Sigmoid colon (tissue), 7 donors: ENCODE measurements around the gene SLC25A10. TPM values are rescaled to one million over a fixed set of nuclear protein-coding genes. Genes with fewer than 3 reads are reported as not detected.
"Not testable (repeated sequence)": the region's sequence is repeated elsewhere in the genome, so short reads cannot be mapped to it uniquely, and the experiment has no call there.

Experiments used
- DNase-seq: peaks from one replicate; pipeline ENCODE4 v3.0.0-alpha.2; 2019
- H3K27ac ChIP-seq, 4 donors: fragments of 200-600 bp; sonication (generic); one replicate each; pipeline ENCODE4 v1.5.1; 2016 to 2019; ENCODE audit warnings: mild to moderate bottlenecking in 1 of 4
- H3K27me3 ChIP-seq, 3 donors: fragments of 200-600 bp; sonication (generic); one replicate each; pipeline ENCODE4 v1.5.1; 2019; ENCODE audit warnings: mild to moderate bottlenecking in 1 of 3
- H3K36me3 ChIP-seq, 4 donors: fragments of 200-600 bp; sonication (generic); one replicate each; pipeline ENCODE4 v1.5.1; 2016 to 2019
- H3K4me1 ChIP-seq, 4 donors: fragments of 200-600 bp; sonication (generic); one replicate each; pipeline ENCODE4 v1.5.1; 2017 to 2019
- H3K4me3 ChIP-seq, 4 donors: fragments of 200-600 bp; sonication (generic); one replicate each; pipeline ENCODE4 v1.5.1; 2017 to 2019; ENCODE audit warnings: mild to moderate bottlenecking in 2 of 4, moderate library complexity in 1 of 4
- H3K9me3 ChIP-seq, 4 donors: fragments of 200-600 bp in 3 of 4; sonication (generic) in 3 of 4; one replicate each; pipeline versions ENCODE4 v1.5.1 to v1.6.1; 2013 to 2019
- CTCF ChIP-seq, 4 experiments: fragments of 450-650 bp in 3 of 4; fragments of 200-600 bp in 1 of 4; IDR thresholded peaks; one replicate each; pipeline ENCODE4 v1.5.1; 2016 to 2019; ENCODE audit warnings: antibody characterized with exemption in 4 of 4, mild to moderate bottlenecking in 3 of 4, moderate library complexity in 2 of 4
- EP300 ChIP-seq, 4 donors: sonication (generic); formaldehyde crosslinking; IDR thresholded peaks; one replicate each; pipeline ENCODE4 v1.6.1; 2017; ENCODE audit warnings: antibody characterized with exemption in 4 of 4
- POLR2A ChIP-seq, 2 donors: fragments of 450-650 bp; IDR thresholded peaks; one replicate each; pipeline ENCODE4 v1.6.1; 2016; ENCODE audit warnings: antibody characterized with exemption in 2 of 2, mild to moderate bottlenecking in 2 of 2, moderate library complexity in 2 of 2
- POLR2AphosphoS5 ChIP-seq, 4 donors: sonication (generic); formaldehyde crosslinking; IDR thresholded peaks; one replicate each; pipeline ENCODE4 v1.6.1; 2017; ENCODE audit warnings: antibody characterized with exemption in 4 of 4
- WGBS, 2 donors: extraction: QIAGEN DNeasy Blood & Tissue Kit; methylation state at CpG; one replicate each; pipeline ENCODE4 v1.1.7; 2013; 5-methylcytosine and 5-hydroxymethylcytosine counted together
- intact Hi-C: fragments of 100-400 bp; cut with DNase I; formaldehyde crosslinking; loops from one replicate; pipeline ENCODE4 v1.15.1; 2023
- polyA plus RNA-seq, 3 donors: library from polyadenylated mRNA; stranded (reverse); fragments of 200-250 nt; gene quantifications; one replicate each; pipeline ENCODE4 v1.2.3, GENCODE V29; 2013
- total RNA-seq, 4 donors: library from RNA; depleted of rRNA; stranded (reverse); fragments of >200 nt; gene quantifications; one replicate each; pipeline ENCODE4 v1.1.0, GENCODE V29; 2016
- donor health status: healthy with polysubstance abuse.
- donor health status: Bipolar disorder and iron deficiency.
- donor health status: healthy.

Gene SLC25A10
- total and polyA plus RNA-seq, 7 donors: 0.99 to 63.2 (median 7.1) TPM

GRCh38 chr17:81734405-81735263 is 22.6 kb downstream of the SLC25A10 start:
- TF ChIP-seq POLR2A (IDR thresholded peaks at IDR 0.05): no peak
- Histone ChIP-seq H3K27me3 (peaks cover 0 to 49% (median 11%) of the 10 kb centered on the region in 3 donors), H3K27ac (no peak overlapping the region), H3K4me3 (no peak overlapping the region), H3K9me3 (no peaks in the 10 kb centered on the region), H3K36me3 (no peaks in the 10 kb centered on the region), H3K4me1 (peaks cover 0 to 13% (median 7%) of the 10 kb centered on the region in 4 donors)
- WGBS, 2 donors: 25 to 78% methylated on average over 35 of the region's 35 CpGs
- peak; percentile 65 for DNase-seq
- intact Hi-C loops: no loop called here

DNA sequence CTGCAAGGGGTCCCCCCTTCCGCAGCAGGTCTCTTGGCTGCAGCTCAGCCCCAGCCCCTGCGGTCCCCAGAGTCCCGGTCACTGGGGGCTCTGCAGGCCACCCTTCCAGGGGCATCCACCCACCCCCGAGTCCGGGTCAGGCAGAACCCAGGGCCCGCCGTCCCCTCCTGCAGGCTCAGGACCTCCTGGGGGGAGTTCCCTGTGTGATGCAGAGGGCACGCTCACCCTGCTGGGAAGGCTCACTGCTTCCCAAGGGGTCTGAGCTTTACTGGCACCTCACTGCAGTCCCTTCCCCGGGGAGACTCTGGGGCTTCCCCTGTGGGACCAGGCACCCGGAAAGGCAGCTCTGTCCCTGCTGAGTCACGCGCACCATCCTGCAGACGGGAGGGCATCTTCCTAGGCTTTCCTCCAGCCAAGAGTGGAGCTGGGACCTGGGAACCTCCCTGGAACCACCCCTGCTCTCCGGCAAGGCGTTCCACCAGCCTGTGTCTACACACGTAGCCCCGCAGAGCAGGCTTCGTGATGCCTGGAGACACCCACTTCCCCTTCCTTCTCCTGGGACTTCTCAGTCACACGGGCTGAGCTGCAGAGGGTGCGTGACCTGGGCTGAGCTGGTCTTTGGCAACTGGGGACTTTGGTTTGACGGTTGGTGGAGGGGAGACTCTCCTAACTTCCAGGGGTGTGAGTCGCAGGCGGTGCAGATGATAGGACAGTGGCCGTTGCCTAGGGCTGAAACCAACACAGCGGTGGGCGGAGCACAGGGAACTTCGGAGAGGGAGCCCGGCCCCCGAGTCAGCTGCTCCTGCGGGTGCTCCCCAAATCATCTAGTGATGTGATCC is 23.4 kb downstream of the SLC25A10 start:
- intact Hi-C loops: no loop called here
- peaks cover 0 to 43% (median 14%) of the 10 kb centered on the region in 3 donors for H3K27me3 ChIP-seq
- H3K9me3 ChIP-seq: no peaks in the 10 kb centered on the region
- DNase-seq: peak; percentile 65
- H3K4me3 ChIP-seq: peak overlapping the region in 1 of 4 donors; percentile 2
- 17 to 28% methylated on average over 30 of the region's 30 CpGs for WGBS, 2 donors
- no peak overlapping the region for H3K27ac ChIP-seq
- H3K4me1 ChIP-seq: peaks cover 0 to 11% (median 7%) of the 10 kb centered on the region in 4 donors
- TF ChIP-seq POLR2AphosphoS5 (IDR thresholded peaks at IDR 0.05) (no peak), EP300 (IDR thresholded peaks at IDR 0.05) (no peak), CTCF (IDR thresholded peaks at IDR 0.05) (no peak), POLR2A (IDR thresholded peaks at IDR 0.05) (no peak)
- no peaks in the 10 kb centered on the region for H3K36me3 ChIP-seq

- DNase-seq: no peak
- peaks cover 3 to 35% (median 22%) of the 10 kb centered on the region in 3 donors for H3K27me3 ChIP-seq
- no peak overlapping the region for H3K4me3 ChIP-seq
- no peaks in the 10 kb centered on the region for H3K36me3 ChIP-seq
- no peak for TF ChIP-seq EP300 (IDR thresholded peaks at IDR 0.05)
- no peak for TF ChIP-seq POLR2AphosphoS5 (IDR thresholded peaks at IDR 0.05)
- no peak for TF ChIP-seq POLR2A (IDR thresholded peaks at IDR 0.05)
- TF ChIP-seq CTCF (IDR thresholded peaks at IDR 0.05): no peak
- peaks cover 0 to 8% (median 0%) of the 10 kb centered on the region in 4 donors for H3K4me1 ChIP-seq
- intact Hi-C loops: no loop called here
- 93% methylated on average over 31 of the region's 31 CpGs for WGBS, 2 donors
- no peak overlapping the region for H3K27ac ChIP-seq
- H3K9me3 ChIP-seq: no peaks in the 10 kb centered on the region
Measured at GRCh38 chr17:81737947-81738800, 26.1 kb downstream of the SLC25A10 start.

DNA sequence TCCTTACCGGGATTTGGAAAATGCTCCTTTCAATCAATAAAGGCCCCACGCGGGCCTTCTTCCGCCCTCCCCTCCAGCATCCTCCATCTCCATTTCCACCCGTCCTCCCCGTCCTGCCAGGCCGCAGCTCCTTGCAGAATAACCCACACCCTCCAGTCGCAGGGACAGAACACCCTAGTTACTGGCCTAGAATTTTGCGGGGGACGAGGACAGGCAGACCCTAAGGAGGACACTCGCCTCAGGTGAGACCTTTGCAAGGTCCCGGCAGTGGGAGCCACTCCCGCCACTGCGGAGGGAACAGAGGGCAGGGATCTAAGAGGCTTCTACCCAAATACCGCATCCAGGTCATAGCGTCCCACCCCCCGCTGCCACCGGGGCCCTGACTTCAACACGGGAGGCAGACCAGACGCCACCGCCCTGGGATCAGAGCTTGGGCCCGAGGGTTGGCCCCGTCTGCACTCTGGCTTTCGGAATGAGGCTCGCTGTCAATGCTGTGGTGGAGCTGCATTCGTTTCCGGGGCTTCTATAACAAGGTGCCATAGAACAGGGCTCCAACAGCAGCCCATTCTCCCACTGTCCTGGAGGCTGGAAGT is 26.8 kb downstream of the SLC25A10 start:
- intact Hi-C loops: no loop called here
- Histone ChIP-seq H3K4me1 (peaks cover 0 to 8% (median 0%) of the 10 kb centered on the region in 4 donors), H3K27me3 (peaks cover 3 to 34% (median 21%) of the 10 kb centered on the region in 3 donors), H3K9me3 (no peaks in the 10 kb centered on the region), H3K27ac (no peak overlapping the region), H3K4me3 (no peak overlapping the region), H3K36me3 (no peaks in the 10 kb centered on the region)
- no peak for TF ChIP-seq POLR2A (IDR thresholded peaks at IDR 0.05)
- WGBS, 2 donors: 91% methylated on average over 27 of the region's 27 CpGs
- DNase-seq: no peak

- WGBS, 2 donors: 67 to 90% methylated on average over 8 of the region's 8 CpGs
- H3K4me3 ChIP-seq, H3K4me1 ChIP-seq, H3K36me3 ChIP-seq, intact Hi-C loops, H3K9me3 ChIP-seq, DNase-seq, H3K27ac ChIP-seq: not testable (repeated sequence)
- H3K27me3 ChIP-seq: peaks cover 3 to 34% (median 21%) of the 10 kb centered on the region in 3 donors
Measured at GRCh38 chr17:81739593-81739992, 27.5 kb downstream of the SLC25A10 start.
